ENCODE data around the gene FAM13A. TPM values are rescaled to one million over a fixed set of nuclear protein-coding genes. Genes with fewer than 3 reads are reported as not detected.

Gene FAM13A
- total RNA-seq, 4 donors from 2014 or later, result 58.6 to 365 (median 71.2) TPM

GRCh38 chr4:88751258-88752075, 305.5 kb downstream of the FAM13A start:
- peaks cover 51% of the 10 kb centered on the region for H3K36me3 ChIP-seq
- TF ChIP-seq POLR2A (IDR thresholded peaks at IDR 0.05) (no peak), EP300 (IDR thresholded peaks at IDR 0.05) (no peak), POLR2AphosphoS5 (IDR thresholded peaks at IDR 0.05) (no peak), CTCF (IDR thresholded peaks at IDR 0.05) (no peak)
- H3K4me1 ChIP-seq, result no peaks in the 10 kb centered on the region
- no peaks in the 10 kb centered on the region for H3K9me3 ChIP-seq
- no peak overlapping the region for H3K27ac ChIP-seq
- no peaks in the 10 kb centered on the region for H3K27me3 ChIP-seq
- no peak for DNase-seq (ENCODE audit: low spot score in 2 of 2)
- WGBS, result 90% methylated on average over 7 of the region's 7 CpGs
- H3K4me3 ChIP-seq, result no peak overlapping the region

DNA sequence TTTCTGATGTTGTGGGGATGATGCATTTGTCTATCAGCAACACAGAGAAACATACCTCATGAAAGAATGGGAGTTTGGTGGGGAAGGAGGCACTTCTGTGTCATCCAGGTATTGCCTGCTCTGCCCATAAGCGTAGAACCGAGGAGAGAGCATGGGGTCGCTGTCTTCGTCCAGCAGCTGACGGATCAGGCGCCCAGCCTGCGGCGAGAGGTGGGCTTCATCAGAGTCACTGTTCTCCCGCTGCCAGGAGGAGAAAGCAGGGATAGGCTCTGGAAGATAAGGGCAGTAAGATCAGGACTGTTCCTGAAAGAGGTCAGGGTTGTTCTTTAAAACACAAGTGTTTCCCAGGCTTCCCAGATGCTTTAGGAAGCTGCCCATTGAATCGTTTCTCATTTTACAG, 306.6 kb downstream of the FAM13A start:
- peaks cover 56% of the 10 kb centered on the region for H3K36me3 ChIP-seq
- no peaks in the 10 kb centered on the region for H3K9me3 ChIP-seq
- no peak overlapping the region for H3K27ac ChIP-seq
- no peak for DNase-seq (ENCODE audit: low spot score in 2 of 2)
- H3K4me3 ChIP-seq, result no peak overlapping the region
- H3K4me1 ChIP-seq, result peaks cover 2% of the 10 kb centered on the region
- 97% methylated on average over 10 of the region's 10 CpGs for WGBS
- TF ChIP-seq POLR2AphosphoS5 (IDR thresholded peaks at IDR 0.05) (no peak), POLR2A (IDR thresholded peaks at IDR 0.05) (no peak)
- no peaks in the 10 kb centered on the region for H3K27me3 ChIP-seq

- WGBS, result 87% methylated on average over 7 of the region's 7 CpGs
- DNase-seq (ENCODE audit: low spot score in 2 of 2), result no peak
- H3K27ac ChIP-seq, result no peak overlapping the region
- no peak overlapping the region for H3K4me3 ChIP-seq
- TF ChIP-seq POLR2A (IDR thresholded peaks at IDR 0.05), result no peak
- no peak for TF ChIP-seq EP300 (IDR thresholded peaks at IDR 0.05)
- TF ChIP-seq POLR2AphosphoS5 (IDR thresholded peaks at IDR 0.05), result no peak
- no peak for TF ChIP-seq CTCF (IDR thresholded peaks at IDR 0.05)
- H3K4me1 ChIP-seq, result peaks cover 4% of the 10 kb centered on the region
- H3K36me3 ChIP-seq, result peaks cover 75% of the 10 kb centered on the region
- H3K27me3 ChIP-seq, result no peaks in the 10 kb centered on the region
- no peaks in the 10 kb centered on the region for H3K9me3 ChIP-seq
Measured at GRCh38 chr4:88747351-88747750, 309.6 kb downstream of the FAM13A start.

- Histone ChIP-seq H3K27me3 (no peaks in the 10 kb centered on the region), H3K4me1 (peaks cover 4% of the 10 kb centered on the region), H3K27ac (no peak overlapping the region), H3K4me3 (no peak overlapping the region), H3K9me3 (no peaks in the 10 kb centered on the region), H3K36me3 (peaks cover 72% of the 10 kb centered on the region)
- 50% methylated on average over 5 of the region's 5 CpGs for WGBS
- DNase-seq (ENCODE audit: low spot score in 2 of 2), result no peak
- TF ChIP-seq CTCF (IDR thresholded peaks at IDR 0.05) (no peak), EP300 (IDR thresholded peaks at IDR 0.05) (no peak), POLR2AphosphoS5 (IDR thresholded peaks at IDR 0.05) (no peak), POLR2A (IDR thresholded peaks at IDR 0.05) (no peak)
Measured at GRCh38 chr4:88746206-88746605, 310.8 kb downstream of the FAM13A start.

DNA sequence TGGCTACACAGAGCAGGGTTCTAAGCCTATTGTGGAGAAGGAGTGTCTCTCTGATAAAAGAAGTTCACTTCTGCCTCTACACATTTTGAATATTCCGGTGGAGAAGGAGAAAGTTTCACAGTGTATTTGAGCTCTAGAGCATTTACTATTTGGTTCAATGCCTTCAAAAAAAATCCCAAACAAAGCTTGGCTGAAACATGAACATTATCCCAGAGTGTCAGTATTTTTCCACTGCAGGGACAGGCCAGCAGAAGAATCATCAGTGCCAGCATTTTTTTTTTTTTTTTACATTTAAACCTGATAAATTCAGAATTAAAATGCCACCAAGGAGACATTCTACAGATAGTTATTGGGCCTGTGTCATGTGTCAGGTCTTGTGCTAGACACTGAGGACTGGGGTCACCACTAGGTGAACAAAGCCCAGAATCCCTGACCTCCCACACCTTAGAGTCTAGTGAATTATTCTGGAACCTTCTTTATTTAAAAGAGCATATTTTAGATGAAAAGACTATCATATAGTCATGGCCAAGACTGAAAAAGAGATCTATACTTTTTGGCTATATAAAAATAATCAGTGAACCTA, 311.3 kb downstream of the FAM13A start:
- 62% methylated on average over 1 of the region's 1 CpG for WGBS
- DNase-seq (ENCODE audit: low spot score in 2 of 2), result no peak

More for the DNA sequence above, 311.3 kb downstream of the FAM13A start:
- H3K4me1 ChIP-seq, result peaks cover 4% of the 10 kb centered on the region
- peaks cover 72% of the 10 kb centered on the region for H3K36me3 ChIP-seq
- TF ChIP-seq CTCF (IDR thresholded peaks at IDR 0.05) (no peak), POLR2AphosphoS5 (IDR thresholded peaks at IDR 0.05) (no peak), EP300 (IDR thresholded peaks at IDR 0.05) (no peak)
- H3K27me3 ChIP-seq, result no peaks in the 10 kb centered on the region
- H3K4me3 ChIP-seq, result no peak overlapping the region
- H3K9me3 ChIP-seq, result no peaks in the 10 kb centered on the region
- H3K27ac ChIP-seq, result no peak overlapping the region

Measured in suprapubic skin (tissue), 4 donors.